Panc1 (cell line): ENCODE data around the gene FMO1. TPM values are rescaled to one million over a fixed set of nuclear protein-coding genes. Genes with fewer than 3 reads are reported as not detected.

Experiments
- ATAC-seq: fragments of 200-7000 bp; cut with Tn5 transposase; 2 replicates; pipeline ENCODE4 v1.9.1; 2020; ENCODE audit warnings: mild to moderate bottlenecking, moderate library complexity
- BruUV-seq: library from RNA; stranded (reverse); fragments of 400-500 nt; replicated peaks from 2 replicates; lab custom pipeline; 2021; lab: Mats Ljungman, UMichigan
- CTCF ChIA-PET: fragments of 300-600 bp; sonication (Branson Sonifier 250); formaldehyde crosslinking; loops from one replicate; lab custom pipeline; 2022; ENCODE audit warnings: antibody characterized with exemption; lab: Charles Lee
- POLR2A ChIA-PET: fragments of 300-600 bp; sonication (Branson Sonifier 250); formaldehyde crosslinking; loops from one replicate; lab custom pipeline; 2022; ENCODE audit warnings: antibody characterized with exemption; lab: Charles Lee
- DNase-seq: peaks from one replicate; pipeline ENCODE4 v3.0.0-alpha.2; 2010; ENCODE audit warnings: low read depth, low spot score
- H3K27ac ChIP-seq: 2 replicates; pipeline ENCODE4 v1.5.1; 2011; ENCODE audit warnings: mild to moderate bottlenecking, low read length, inconsistent platforms
- H3K27me3 ChIP-seq: fragments of 200-500 bp; sonication (Bioruptor generic); 2 replicates; pipeline ENCODE4 v1.6.0; 2014; ENCODE audit warnings: low read length, inconsistent platforms; ENCODE audit not compliant: control insufficient read depth, insufficient read depth
- H3K36me3 ChIP-seq: fragments of 200-500 bp; sonication (Bioruptor generic); 2 replicates; pipeline ENCODE4 v1.5.1; 2014; ENCODE audit warnings: inconsistent platforms, mild to moderate bottlenecking, low read length, moderate library complexity; ENCODE audit not compliant: control insufficient read depth, insufficient read depth
- H3K4me1 ChIP-seq: 2 replicates; pipeline ENCODE4 v1.5.1; 2011; ENCODE audit warnings: inconsistent platforms, mild to moderate bottlenecking, low read length, moderate library complexity; ENCODE audit not compliant: control insufficient read depth, insufficient read depth
- H3K4me3 ChIP-seq, 2 experiments: 2 replicates each; pipeline ENCODE4 v1.5.1; 2011 to 2012; ENCODE audit warnings: low read depth in 2 of 2, low read length in 2 of 2, mild to moderate bottlenecking in 2 of 2, inconsistent platforms in 1 of 2, moderate library complexity in 1 of 2
- H3K9me3 ChIP-seq: fragments of 200-500 bp; sonication (Bioruptor generic); 2 replicates; pipeline ENCODE4 v1.5.1; 2014; ENCODE audit warnings: low read depth, mild to moderate bottlenecking, inconsistent platforms, low read length, moderate library complexity; ENCODE audit not compliant: control insufficient read depth, insufficient read depth
- POLR2AphosphoS5 ChIP-seq: IDR thresholded peaks from 2 replicates; pipeline ENCODE4 v1.6.1; 2012; ENCODE audit warnings: mild to moderate bottlenecking, low read depth, low read length, moderate library complexity
- REST ChIP-seq, 2 experiments: IDR thresholded peaks; 2 replicates each; pipeline ENCODE4 v1.6.1; 2011 to 2012; ENCODE audit warnings: low read depth in 2 of 2, control low read depth in 1 of 2, low read length in 1 of 2, mild to moderate bottlenecking in 1 of 2, moderate library complexity in 1 of 2; ENCODE audit not compliant: insufficient read depth in 1 of 2
- SIN3A ChIP-seq: IDR thresholded peaks from 2 replicates; pipeline ENCODE4 v1.6.1; 2012; ENCODE audit warnings: low read depth, mild to moderate bottlenecking, low read length, moderate library complexity, borderline replicate concordance; ENCODE audit not compliant: insufficient read depth
- TCF7L2 ChIP-seq: IDR thresholded peaks from 2 replicates; pipeline ENCODE4 v1.6.1; 2011; ENCODE audit warnings: mild to moderate bottlenecking, low read depth, low read length, inconsistent platforms
- in situ Hi-C: cut with HindIII; loops from 2 replicates; pipeline ENCODE4 v1.10.0; 2016; ENCODE audit warnings: low sequenced_read_pairs, low pct_unique_long_range_greater_than_20kb
- intact Hi-C: fragments of 100-400 bp; cut with micrococcal nuclease; formaldehyde crosslinking; loops from one replicate; pipeline ENCODE4 v1.10.0; 2022; ENCODE audit not compliant: unreplicated experiment
- total RNA-seq: library from RNA; stranded (reverse); gene quantifications from one replicate; pipeline ENCODE4 v1.2.1, GENCODE V29; 2021; ENCODE audit not compliant: unreplicated experiment
- TF ChIP-seq, protein P1 (sequence below): fragments of 450-650 bp; IDR thresholded peaks from 2 replicates; pipeline ENCODE4 v1.5.1; 2017; ENCODE audit warnings: mild to moderate bottlenecking

Gene FMO1
- total RNA-seq, 1 experiment from 2014 or later = not detected

DNA sequence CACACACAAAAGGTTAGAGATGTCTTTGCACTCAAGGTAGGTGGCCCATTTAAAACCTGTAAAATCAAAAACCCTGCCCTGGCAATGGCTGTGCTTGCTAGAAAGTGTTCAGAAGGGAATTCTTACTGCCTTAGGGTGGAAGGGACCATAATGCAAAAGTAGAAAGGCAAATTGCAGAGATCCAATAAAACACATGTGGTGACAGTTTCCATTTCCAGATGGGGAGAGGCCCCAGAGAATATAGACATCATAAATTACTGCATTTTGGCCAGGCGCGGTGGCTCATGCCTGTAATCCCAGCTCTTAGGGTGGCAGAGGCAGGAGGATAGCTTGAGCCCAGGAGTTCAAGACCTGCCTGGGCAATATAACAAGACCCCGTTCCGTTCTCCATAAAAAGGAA is 13.0 kb downstream of the FMO1 start:
- Histone ChIP-seq H3K4me3 (no peak overlapping the region), H3K27me3 (0 out of 2 replicates have a peak, but pooled peaks cover 2% of the 10 kb centered on the region), H3K4me1 (no peaks in the 10 kb centered on the region), H3K9me3 (no peaks in the 10 kb centered on the region), H3K27ac (no peak overlapping the region), H3K36me3 (no peaks in the 10 kb centered on the region)
- CTCF ChIA-PET = no interaction called here
- no peak for TF ChIP-seq POLR2AphosphoS5
- no peak for TF ChIP-seq TCF7L2
- TF ChIP-seq REST (IDR thresholded peaks at IDR 0.05; ENCODE audit: insufficient read depth in 1 of 2, low read depth in 2 of 2, low read length in 1 of 2) = no peak
- TF ChIP-seq SIN3A = no peak
- TF ChIP-seq, protein P1, sequence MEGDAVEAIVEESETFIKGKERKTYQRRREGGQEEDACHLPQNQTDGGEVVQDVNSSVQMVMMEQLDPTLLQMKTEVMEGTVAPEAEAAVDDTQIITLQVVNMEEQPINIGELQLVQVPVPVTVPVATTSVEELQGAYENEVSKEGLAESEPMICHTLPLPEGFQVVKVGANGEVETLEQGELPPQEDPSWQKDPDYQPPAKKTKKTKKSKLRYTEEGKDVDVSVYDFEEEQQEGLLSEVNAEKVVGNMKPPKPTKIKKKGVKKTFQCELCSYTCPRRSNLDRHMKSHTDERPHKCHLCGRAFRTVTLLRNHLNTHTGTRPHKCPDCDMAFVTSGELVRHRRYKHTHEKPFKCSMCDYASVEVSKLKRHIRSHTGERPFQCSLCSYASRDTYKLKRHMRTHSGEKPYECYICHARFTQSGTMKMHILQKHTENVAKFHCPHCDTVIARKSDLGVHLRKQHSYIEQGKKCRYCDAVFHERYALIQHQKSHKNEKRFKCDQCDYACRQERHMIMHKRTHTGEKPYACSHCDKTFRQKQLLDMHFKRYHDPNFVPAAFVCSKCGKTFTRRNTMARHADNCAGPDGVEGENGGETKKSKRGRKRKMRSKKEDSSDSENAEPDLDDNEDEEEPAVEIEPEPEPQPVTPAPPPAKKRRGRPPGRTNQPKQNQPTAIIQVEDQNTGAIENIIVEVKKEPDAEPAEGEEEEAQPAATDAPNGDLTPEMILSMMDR = no peak
- intact Hi-C loops = no loop called here
- DNase-seq = no peak
- in situ Hi-C loops = no loop called here
- no TSS peak for BruUV-seq
- ATAC-seq = no peak
- POLR2A ChIA-PET = no interaction called here

DNA sequence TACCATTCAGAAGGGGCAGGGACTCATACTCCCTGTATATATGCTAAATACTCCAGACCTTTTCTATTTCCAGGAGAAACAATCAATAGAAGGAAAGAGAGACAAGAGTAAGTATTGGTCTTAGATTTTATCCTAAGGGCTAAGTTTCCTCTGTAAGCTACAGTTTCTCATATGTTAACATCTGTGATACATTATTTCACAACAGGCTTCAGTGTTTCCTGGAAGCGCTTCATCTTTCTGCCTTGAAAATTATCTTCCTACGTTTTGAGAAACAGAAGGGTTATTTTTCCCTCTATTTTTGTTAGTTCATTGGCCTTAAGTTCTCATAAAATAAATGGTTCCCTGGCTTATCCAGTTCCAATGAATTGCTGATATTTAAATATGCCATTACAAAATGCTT is 15.6 kb downstream of the FMO1 start:
- Histone ChIP-seq H3K36me3 (no peaks in the 10 kb centered on the region), H3K4me1 (no peaks in the 10 kb centered on the region), H3K27me3 (no peaks in the 10 kb centered on the region), H3K27ac (no peak overlapping the region), H3K4me3 (no peak overlapping the region), H3K9me3 (no peaks in the 10 kb centered on the region)
- DNase-seq (no peak), ATAC-seq (no peak)
- in situ Hi-C loops = no loop called here
- ChIA-PET POLR2A (no interaction called here), CTCF (no interaction called here)
- TF ChIP-seq SIN3A = no peak
- TF ChIP-seq, protein P1 = no peak
- no peak for TF ChIP-seq POLR2AphosphoS5
- TF ChIP-seq TCF7L2 = no peak
- TF ChIP-seq REST (IDR thresholded peaks at IDR 0.05; ENCODE audit: insufficient read depth in 1 of 2, low read depth in 2 of 2, low read length in 1 of 2) = no peak
- intact Hi-C loops = no loop called here
- BruUV-seq = no TSS peak
